Parathyroid adenoma (tissue), 2 donors: ENCODE measurements around the gene TBC1D22A.

Experiments
- H2AFZ ChIP-seq: fragments of 300-600 bp; sonication (generic); one replicate; pipeline ENCODE4 v1.7.0; 2017; ENCODE audit warnings: antibody characterized with exemption, mild to moderate bottlenecking
- H3K27ac ChIP-seq: fragments of 300-600 bp; sonication (generic); one replicate; pipeline ENCODE4 v1.7.0; 2017
- H3K27me3 ChIP-seq: fragments of 300-600 bp; sonication (generic); one replicate; pipeline ENCODE4 v1.7.0; 2017; ENCODE audit warnings: low read length; ENCODE audit not compliant: control insufficient read depth, insufficient read depth
- H3K36me3 ChIP-seq: fragments of 300-600 bp; sonication (generic); one replicate; pipeline ENCODE4 v1.7.0; 2017; ENCODE audit warnings: low read length; ENCODE audit not compliant: control insufficient read depth, insufficient read depth
- H3K4me1 ChIP-seq: fragments of 300-600 bp; sonication (generic); one replicate; pipeline ENCODE4 v1.7.0; 2017; ENCODE audit warnings: control low read depth
- H3K4me2 ChIP-seq: fragments of 300-600 bp; sonication (generic); one replicate; pipeline ENCODE4 v1.7.0; 2017; ENCODE audit warnings: low read length
- H3K4me3 ChIP-seq: fragments of 300-600 bp; sonication (generic); one replicate; pipeline ENCODE4 v1.7.0; 2017; ENCODE audit warnings: low read depth, low read length
- H3K79me2 ChIP-seq: fragments of 300-600 bp; sonication (generic); one replicate; pipeline ENCODE4 v1.7.0; 2017; ENCODE audit warnings: control low read depth
- H3K9ac ChIP-seq: fragments of 300-600 bp; sonication (generic); one replicate; pipeline ENCODE4 v1.7.0; 2017; ENCODE audit warnings: mild to moderate bottlenecking
- H3K9me3 ChIP-seq: fragments of 300-600 bp; sonication (generic); one replicate; pipeline ENCODE4 v1.7.0; 2017; ENCODE audit warnings: low read length; ENCODE audit not compliant: control insufficient read depth
- CTCF ChIP-seq: fragments of 300-600 bp; sonication (generic); IDR thresholded peaks from one replicate; pipeline ENCODE4 v1.7.0; 2017; ENCODE audit warnings: antibody characterized with exemption, mild to moderate bottlenecking
- donor health status: primary hyperparathyroidism.

The TBC1D22A gene

DNA sequence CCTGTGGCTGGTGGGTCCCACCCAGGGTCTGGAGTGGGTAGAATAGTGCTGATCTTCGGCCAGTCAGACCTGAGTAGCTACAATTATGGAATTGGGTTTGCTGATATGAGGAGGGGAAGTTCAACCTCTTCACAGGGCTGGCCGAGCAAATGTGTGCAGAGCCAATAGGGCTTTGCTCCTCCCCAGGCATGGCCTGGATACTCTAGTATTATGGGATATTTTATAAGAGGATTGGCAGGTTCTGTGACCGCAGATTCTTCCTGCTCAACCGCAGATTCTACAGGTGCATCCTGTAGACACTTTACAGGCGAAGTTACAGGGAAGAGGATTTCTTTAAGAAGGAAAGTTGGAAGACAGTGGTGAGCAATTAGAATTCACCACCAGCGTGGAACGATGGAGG lies 44.3 kb downstream of the TBC1D22A start:
- Histone ChIP-seq H3K79me2 (peaks cover 13% of the 10 kb centered on the region), H3K36me3 (no peaks in the 10 kb centered on the region), H3K9me3 (no peaks in the 10 kb centered on the region), H3K4me1 (no peaks in the 10 kb centered on the region), H3K27ac (no peak overlapping the region), H3K4me3 (no peak overlapping the region), H2AFZ (no peak overlapping the region), H3K4me2 (no peak overlapping the region), H3K9ac (no peak overlapping the region), H3K27me3 (no peaks in the 10 kb centered on the region)
- TF ChIP-seq CTCF, result no peak

DNA sequence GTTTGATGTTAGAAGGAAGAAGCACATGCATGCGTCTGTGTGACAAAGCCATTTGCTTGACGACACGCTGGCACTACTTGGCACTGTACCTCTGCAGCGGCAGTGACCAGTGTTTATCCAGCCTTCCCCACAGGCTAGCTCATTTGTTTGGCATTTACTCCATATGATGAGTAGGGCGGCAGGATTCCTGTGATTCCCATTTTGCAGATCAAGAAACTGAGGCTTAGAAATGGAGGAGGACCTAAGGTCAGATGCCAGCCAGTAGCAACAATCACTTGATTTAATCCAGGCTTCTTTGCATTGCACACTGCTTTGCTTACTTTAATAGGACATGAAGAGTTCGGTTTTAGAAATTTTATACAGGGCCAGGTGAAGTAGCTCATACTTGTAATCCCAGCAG lies 45.0 kb downstream of the TBC1D22A start:
- Histone ChIP-seq H3K9ac (no peak overlapping the region), H3K27ac (no peak overlapping the region), H3K4me1 (no peaks in the 10 kb centered on the region), H3K4me3 (no peak overlapping the region), H3K4me2 (no peak overlapping the region), H3K36me3 (no peaks in the 10 kb centered on the region), H2AFZ (no peak overlapping the region), H3K79me2 (peaks cover 13% of the 10 kb centered on the region), H3K9me3 (no peaks in the 10 kb centered on the region), H3K27me3 (no peaks in the 10 kb centered on the region)
- no peak for TF ChIP-seq CTCF

DNA sequence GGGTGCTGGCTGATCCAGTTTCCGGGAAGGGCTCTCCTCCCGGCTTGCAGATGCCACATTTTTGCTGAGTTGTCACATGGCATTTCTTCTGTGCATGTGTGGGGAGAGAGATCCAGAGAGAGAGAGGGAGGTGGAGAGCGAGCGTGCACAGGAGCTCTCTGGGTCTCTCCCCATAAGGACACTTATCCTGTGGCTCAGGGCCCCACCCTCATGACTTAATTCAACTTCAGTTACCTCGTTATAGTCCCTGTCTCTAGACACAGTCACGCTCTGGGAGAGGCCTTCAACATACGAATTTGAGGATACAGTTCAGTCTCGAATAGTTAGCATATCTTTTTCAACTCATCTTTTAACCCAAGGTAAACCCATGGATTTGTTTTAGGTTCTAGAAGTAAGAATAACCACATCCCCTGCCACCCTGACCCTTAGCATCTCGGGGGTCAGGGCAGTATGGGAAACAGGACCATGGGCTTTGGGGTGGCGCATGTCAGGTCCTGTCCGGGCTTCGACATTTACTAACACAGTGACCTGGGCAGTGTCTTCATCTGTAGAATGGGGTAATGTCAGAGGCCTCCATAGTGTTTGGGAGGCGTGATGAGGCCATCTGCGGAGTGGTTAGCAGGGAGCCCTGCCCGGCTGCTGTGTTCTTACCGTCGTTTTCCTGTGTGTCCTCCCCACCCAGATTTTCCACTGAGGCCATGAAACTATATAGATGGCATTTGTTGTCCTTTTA lies 46.9 kb downstream of the TBC1D22A start:
- H3K27me3 ChIP-seq, result no peaks in the 10 kb centered on the region
- H3K27ac ChIP-seq, result no peak overlapping the region
- H3K9ac ChIP-seq, result no peak overlapping the region
- H3K9me3 ChIP-seq, result no peaks in the 10 kb centered on the region
- H3K4me1 ChIP-seq, result no peaks in the 10 kb centered on the region
- no peaks in the 10 kb centered on the region for H3K36me3 ChIP-seq
- no peak overlapping the region for H3K4me2 ChIP-seq
- no peak overlapping the region for H2AFZ ChIP-seq
- peaks cover 11% of the 10 kb centered on the region for H3K79me2 ChIP-seq
- H3K4me3 ChIP-seq, result no peak overlapping the region
- no peak for TF ChIP-seq CTCF

DNA sequence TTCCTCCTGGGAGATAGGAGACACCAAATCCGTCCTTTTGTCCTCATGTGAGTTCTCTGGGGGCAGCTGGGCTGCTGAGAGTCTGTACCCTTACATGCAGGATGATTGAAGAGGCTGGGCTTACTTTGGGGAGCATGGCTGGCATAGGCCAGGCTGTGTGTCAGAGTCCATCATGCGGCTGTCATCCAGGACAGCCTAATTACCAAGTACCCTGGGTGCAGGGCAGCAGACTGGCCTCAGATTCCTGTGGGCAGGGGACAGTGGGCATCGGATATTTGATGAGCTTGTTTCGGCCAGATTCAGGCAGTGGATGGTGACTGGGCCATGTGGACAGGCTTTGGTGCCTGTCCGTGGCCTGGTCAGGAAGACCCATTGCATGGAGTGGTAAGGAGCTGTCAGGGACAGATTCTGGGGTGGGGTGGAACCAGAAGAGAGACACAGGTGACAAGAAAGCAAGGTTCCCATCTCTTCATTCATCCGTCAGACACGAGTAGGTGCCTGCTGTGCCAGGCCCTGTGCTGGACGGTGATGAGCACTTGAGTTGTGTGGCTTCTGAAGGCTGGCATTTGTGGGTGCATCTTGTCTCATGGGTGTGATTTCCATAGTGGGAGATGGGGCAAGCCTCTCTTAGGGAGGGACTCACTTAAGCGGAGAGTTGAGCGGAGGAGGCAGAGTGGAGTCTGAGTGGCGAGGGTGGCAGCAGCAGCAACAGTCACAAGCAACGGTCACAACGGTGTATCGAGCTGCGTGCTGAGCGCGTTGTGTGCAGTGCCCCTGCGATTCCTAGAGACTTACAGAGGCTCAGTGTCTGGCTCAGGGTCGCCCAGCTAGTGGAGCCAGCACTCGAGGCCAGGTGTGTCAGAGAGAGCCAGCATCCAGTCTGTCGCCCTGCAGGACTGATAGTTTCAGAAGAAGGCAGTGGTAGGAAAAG lies 48.7 kb downstream of the TBC1D22A start:
- H3K4me3 ChIP-seq, result no peak overlapping the region
- no peak for TF ChIP-seq CTCF

More for the DNA sequence above, 48.7 kb downstream of the TBC1D22A start:
- no peaks in the 10 kb centered on the region for H3K27me3 ChIP-seq
- H3K79me2 ChIP-seq, result peaks cover 11% of the 10 kb centered on the region
- H2AFZ ChIP-seq, result no peak overlapping the region
- no peaks in the 10 kb centered on the region for H3K9me3 ChIP-seq
- H3K36me3 ChIP-seq, result no peaks in the 10 kb centered on the region
- H3K27ac ChIP-seq, result no peak overlapping the region
- no peak overlapping the region for H3K4me2 ChIP-seq
- H3K9ac ChIP-seq, result no peak overlapping the region
- H3K4me1 ChIP-seq, result no peaks in the 10 kb centered on the region
